Measurements from ENCODE around the gene HS3ST1.

HS3ST1 gene

DNA sequence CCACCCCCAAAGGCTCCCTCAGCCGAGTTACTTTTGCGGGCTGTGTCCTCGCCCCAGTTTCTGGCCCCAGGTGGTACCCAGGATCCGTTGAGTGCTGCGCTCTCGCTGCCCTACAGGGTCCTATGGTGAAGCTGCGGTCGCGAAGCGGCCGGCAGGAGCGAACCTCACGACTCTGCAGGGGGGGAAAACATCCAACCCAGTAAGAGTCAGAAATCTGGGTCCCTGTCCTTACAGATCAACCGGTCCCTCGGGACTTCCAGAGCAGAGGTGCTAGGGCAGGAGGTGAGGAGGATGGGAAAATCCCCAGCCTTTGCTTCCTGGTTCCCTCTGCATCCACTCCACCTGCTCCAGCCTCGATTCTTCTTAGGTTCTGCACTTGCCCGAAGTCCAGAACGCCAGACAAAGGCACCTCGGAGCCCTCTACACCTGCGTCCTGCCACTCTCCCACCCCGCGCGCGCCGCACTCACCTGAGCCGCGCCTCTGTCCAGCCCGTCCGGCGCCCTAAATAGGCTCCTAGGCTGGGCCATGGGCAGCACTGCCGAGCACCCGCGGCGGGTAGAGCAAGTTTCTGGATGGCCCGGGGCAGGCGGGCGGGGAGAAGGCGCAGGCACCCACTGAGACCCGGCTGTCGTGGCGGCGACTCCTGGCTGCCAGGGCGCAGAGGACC, at the start of gene HS3ST1:
HS3ST1 (minus strand) TSS at position 664 of the 668 bp plus-strand sequence. CDS start 28,889 bp downstream, outside the sequence.
- TF ChIP-seq GATA1 (IDR thresholded peaks at IDR 0.05; ENCODE audit: low read depth, low read length): no peak
- no peak for TF ChIP-seq POLR2A (IDR thresholded peaks at IDR 0.05; ENCODE audit: low read length)
- no peak for DNase-seq

DNA sequence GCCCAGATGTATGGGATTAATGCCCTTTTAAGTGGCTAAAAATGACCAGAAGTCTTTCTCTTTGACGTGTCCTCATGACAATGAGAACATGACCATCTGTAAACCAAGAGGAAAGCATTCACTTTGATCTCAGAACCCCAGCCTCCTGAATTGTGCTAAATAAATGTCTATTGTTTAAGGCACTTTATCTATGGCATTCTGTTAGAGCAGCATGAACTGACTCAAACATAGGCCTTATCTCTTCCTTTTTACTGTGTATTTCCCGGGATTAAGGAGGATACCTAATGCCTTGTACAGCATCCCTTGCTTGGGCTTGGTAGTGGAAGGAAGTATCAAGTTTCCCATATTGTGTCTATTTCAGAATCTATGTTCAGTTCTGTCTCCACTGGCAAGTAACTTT, 47.2 kb upstream of the HS3ST1 start:
- no peak for TF ChIP-seq POLR2A (IDR thresholded peaks at IDR 0.05; ENCODE audit: low read length)
- no peak for DNase-seq

DNA sequence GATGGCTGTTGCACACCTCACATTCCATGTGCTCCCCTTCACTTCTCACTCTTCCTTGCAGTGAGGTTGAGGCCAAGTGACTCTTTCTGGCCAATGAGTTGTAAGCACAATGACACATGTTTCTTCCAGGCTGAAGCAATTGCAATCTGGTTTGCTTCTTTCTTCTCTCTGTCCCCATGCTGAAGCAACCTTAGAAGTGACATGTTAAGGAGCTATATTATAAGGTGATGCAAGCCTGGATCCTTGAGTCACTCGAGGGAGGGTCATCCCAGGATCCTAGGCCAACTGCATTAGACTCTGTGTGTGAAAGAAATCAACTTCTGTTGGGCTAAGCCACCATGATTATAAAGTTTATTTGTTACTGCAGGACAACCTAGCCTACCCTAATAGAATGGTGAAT, 45.5 kb upstream of the HS3ST1 start:
- no peak for TF ChIP-seq GATA1 (IDR thresholded peaks at IDR 0.05; ENCODE audit: low read depth, low read length)
- TF ChIP-seq POLR2A (IDR thresholded peaks at IDR 0.05; ENCODE audit: low read length): no peak
- no peak for DNase-seq

DNA sequence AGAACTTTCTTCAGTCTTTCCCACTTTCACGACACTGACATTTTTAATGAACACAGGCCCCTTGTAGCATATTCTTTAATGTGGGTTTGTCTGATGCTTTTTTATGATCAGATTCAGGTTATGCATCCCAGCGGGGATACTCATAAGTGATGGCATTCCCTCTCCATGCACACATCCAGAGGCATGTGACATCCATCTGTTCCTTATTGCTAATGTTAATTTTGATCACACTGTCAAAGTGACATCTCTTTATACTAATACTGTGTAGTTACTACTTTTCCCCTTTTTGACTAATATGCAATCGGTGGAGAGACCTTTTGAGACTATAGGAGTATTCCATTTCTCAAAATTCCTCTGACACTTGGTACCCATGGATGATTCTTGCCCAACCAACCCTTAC, 43.8 kb upstream of the HS3ST1 start:
- TF ChIP-seq POLR2A (IDR thresholded peaks at IDR 0.05; ENCODE audit: low read length) (no peak), GATA1 (IDR thresholded peaks at IDR 0.05; ENCODE audit: low read depth, low read length) (no peak)
- DNase-seq: no peak

- TF ChIP-seq POLR2A (IDR thresholded peaks at IDR 0.05; ENCODE audit: low read length) (no peak), GATA1 (IDR thresholded peaks at IDR 0.05; ENCODE audit: low read depth, low read length) (no peak)
- DNase-seq: no peak
Observed at GRCh38 chr4:11471618-11472017, 42.9 kb upstream of the HS3ST1 start.

DNA sequence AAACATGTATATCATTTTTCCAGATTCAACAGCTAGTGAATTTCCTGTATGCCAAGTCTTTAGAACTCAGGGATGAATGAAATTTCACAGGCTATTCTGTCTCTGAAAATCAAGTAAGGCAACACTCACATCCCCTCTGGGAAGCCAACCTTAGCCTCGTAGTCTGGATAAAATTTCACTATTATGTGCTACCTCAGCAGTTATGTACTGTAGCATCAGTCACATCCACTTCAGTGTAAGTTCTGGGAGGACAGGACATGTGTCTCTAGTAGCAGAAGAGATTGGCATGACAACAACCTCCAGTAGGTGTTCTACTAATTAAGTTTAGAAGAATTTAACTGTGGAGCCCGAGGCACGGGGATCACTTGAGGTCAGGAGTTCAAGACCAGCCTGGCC, 42.4 kb upstream of the HS3ST1 start:
- DNase-seq: no peak
- no peak for TF ChIP-seq POLR2A (IDR thresholded peaks at IDR 0.05; ENCODE audit: low read length)
- TF ChIP-seq GATA1 (IDR thresholded peaks at IDR 0.05; ENCODE audit: low read depth, low read length): no peak

DNA sequence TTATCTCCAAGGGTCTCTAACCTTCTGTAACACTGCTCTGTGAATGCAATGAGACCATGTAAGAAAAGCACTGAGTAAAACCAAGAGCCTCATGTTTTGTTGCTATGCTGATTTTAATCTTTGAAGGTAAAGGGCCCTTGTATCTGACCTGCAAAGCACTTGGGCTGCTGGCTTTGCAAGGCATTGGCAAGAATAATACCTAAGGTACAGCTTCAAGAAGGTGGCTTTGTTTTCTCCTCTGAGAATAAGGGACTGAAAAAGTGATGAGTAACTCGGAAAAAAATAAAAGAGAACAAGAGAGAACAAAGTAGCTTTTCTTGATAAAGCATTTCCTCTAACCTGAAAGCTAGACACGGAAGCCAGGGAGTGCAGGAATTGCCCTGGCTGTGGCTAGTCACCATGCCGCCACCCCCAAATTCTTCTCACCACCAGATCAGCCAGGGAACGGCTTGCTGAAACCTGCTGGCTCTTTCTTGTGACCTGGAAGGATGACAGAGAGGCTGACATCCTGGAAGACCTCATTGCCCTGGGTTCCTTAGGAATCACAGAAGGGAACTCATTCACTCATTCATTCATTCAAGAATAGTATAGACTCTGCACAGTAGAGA, 41.8 kb upstream of the HS3ST1 start:
- no peak for DNase-seq
- TF ChIP-seq POLR2A (IDR thresholded peaks at IDR 0.05; ENCODE audit: low read length) (no peak), GATA1 (IDR thresholded peaks at IDR 0.05; ENCODE audit: low read depth, low read length) (no peak)

GRCh38 chr4:11469650-11470437, 41.1 kb upstream of the HS3ST1 start:
- DNase-seq: no peak

GRCh38 chr4:11468901-11469300, 40.2 kb upstream of the HS3ST1 start:
- TF ChIP-seq GATA1 (IDR thresholded peaks at IDR 0.05; ENCODE audit: low read depth, low read length) (no peak), POLR2A (IDR thresholded peaks at IDR 0.05; ENCODE audit: low read length) (no peak)
- no peak for DNase-seq

More at GRCh38 chr4:11469650-11470437, 41.1 kb upstream of the HS3ST1 start:
- no peak for TF ChIP-seq GATA1 (IDR thresholded peaks at IDR 0.05; ENCODE audit: low read depth, low read length)
- TF ChIP-seq POLR2A (IDR thresholded peaks at IDR 0.05; ENCODE audit: low read length): no peak

GRCh38 chr4:11467931-11468330, 39.2 kb upstream of the HS3ST1 start:
- no peak for TF ChIP-seq GATA1 (IDR thresholded peaks at IDR 0.05; ENCODE audit: low read depth, low read length)
- no peak for DNase-seq

DNA sequence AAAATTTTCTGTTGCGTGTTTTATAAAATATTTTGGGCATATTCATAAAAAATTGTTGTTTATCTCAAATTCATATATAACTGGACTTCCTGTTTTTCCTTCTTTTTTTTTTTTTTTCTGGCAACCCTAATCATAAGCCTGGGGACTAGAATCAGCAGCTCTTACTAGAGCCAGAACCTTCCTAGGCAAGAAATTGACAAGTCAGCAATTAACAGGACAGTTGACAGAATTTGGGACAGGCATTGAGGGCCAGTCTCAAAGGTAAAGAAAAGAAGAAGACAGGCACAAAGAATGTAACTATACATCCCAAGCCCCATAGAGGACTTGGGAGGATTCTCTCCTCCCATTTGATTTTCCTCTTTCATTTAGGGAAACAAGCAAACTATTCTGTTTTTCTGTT, 35.0 kb upstream of the HS3ST1 start:
- no peak for DNase-seq
- no peak for TF ChIP-seq POLR2A (IDR thresholded peaks at IDR 0.05; ENCODE audit: low read length)
- no peak for TF ChIP-seq GATA1 (IDR thresholded peaks at IDR 0.05; ENCODE audit: low read depth, low read length)

GRCh38 chr4:11456401-11456800, 27.7 kb upstream of the HS3ST1 start:
- no peak for DNase-seq
- TF ChIP-seq POLR2A (IDR thresholded peaks at IDR 0.05; ENCODE audit: low read length) (no peak), GATA1 (IDR thresholded peaks at IDR 0.05; ENCODE audit: low read depth, low read length) (no peak)

- no peak for TF ChIP-seq GATA1 (IDR thresholded peaks at IDR 0.05; ENCODE audit: low read depth, low read length)
- TF ChIP-seq POLR2A (IDR thresholded peaks at IDR 0.05; ENCODE audit: low read length): no peak
- DNase-seq: no peak
Observed at GRCh38 chr4:11455201-11455835, 26.6 kb upstream of the HS3ST1 start.

- no peak for DNase-seq
- TF ChIP-seq POLR2A (IDR thresholded peaks at IDR 0.05; ENCODE audit: low read length) (no peak), GATA1 (IDR thresholded peaks at IDR 0.05; ENCODE audit: low read depth, low read length) (no peak)
Observed at GRCh38 chr4:11451716-11452115, 23.0 kb upstream of the HS3ST1 start.
